Adrenal gland (tissue), 12 donors: ENCODE results near the gene CSF1R. TPM values are rescaled to one million over a fixed set of nuclear protein-coding genes. Genes with fewer than 3 reads are reported as not detected.

Source experiments
- DNase-seq, 7 donors: peaks; one replicate each; pipeline ENCODE4 v3.0.0-alpha.2; 2019 to 2020
- H3K27ac ChIP-seq, 5 donors: fragments of 200-600 bp; sonication (generic) in 4 of 5; 1 replicate in 3 of 5; 2 replicates in 2 of 5; pipeline versions ENCODE4 v1.5.1 to v1.8.0; 2016 to 2020; ENCODE audit warnings: mild to moderate bottlenecking in 1 of 5
- H3K27me3 ChIP-seq: fragments of 200-600 bp; 2 replicates; pipeline ENCODE4 v1.8.0; 2021
- H3K36me3 ChIP-seq, 2 donors: fragments of 200-600 bp; replicated peaks in 1 of 2; 1 replicate in 1 of 2; 2 replicates in 1 of 2; pipeline versions ENCODE4 v1.5.1 to v1.8.0; 2018 to 2022
- H3K4me1 ChIP-seq, 2 donors: fragments of 200-600 bp; replicated peaks in 1 of 2; 1 replicate in 1 of 2; 2 replicates in 1 of 2; pipeline versions ENCODE4 v1.5.1 to v1.8.0; 2018 to 2021
- H3K4me3 ChIP-seq, 4 donors: fragments of 200-600 bp; sonication (generic) in 3 of 4; one replicate each; pipeline ENCODE4 v1.5.1; 2016 to 2018
- H3K9me3 ChIP-seq, 3 donors: fragments of 200-600 bp; sonication (generic) in 1 of 3; replicated peaks in 1 of 3; 1 replicate in 2 of 3; 2 replicates in 1 of 3; pipeline versions ENCODE4 v1.5.1 to v1.8.0; 2016 to 2021
- POLR2A ChIP-seq, 2 donors: fragments of 450-650 bp; IDR thresholded peaks; one replicate each; pipeline ENCODE4 v1.6.1; 2017; ENCODE audit warnings: antibody characterized with exemption in 2 of 2, mild to moderate bottlenecking in 2 of 2, moderate library complexity in 1 of 2
- WGBS, 4 donors: extraction: QIAGEN DNeasy Blood & Tissue Kit in 2 of 4; methylation state at CpG; one replicate each; pipeline versions ENCODE4 v1.1.5 to v1.1.7; 2013 to 2017; 5-methylcytosine and 5-hydroxymethylcytosine counted together
- intact Hi-C, 2 donors: fragments of 100-400 bp; cut with DNase I; formaldehyde crosslinking; loops; one replicate each; pipeline versions ENCODE4 v1.14.1 to v1.15.0; 2022 to 2023
- polyA plus RNA-seq, 3 donors: library from polyadenylated mRNA; stranded (reverse); fragments of 200-250 nt in 2 of 3; fragments of 350-450 nt in 1 of 3; fragmentation: Illumina TruSeq in 1 of 3; extraction: RNeasy Lipid Tissue Mini Kit (QIAGEN cat#74804) in 1 of 3; gene quantifications; one replicate each; pipeline ENCODE4 v1.2.3, GENCODE V29; 2013 to 2014
- total RNA-seq, 9 donors: library from RNA; depleted of rRNA in 4 of 9; stranded (reverse); fragments of >200 nt in 4 of 9; fragments of 120-200 nt in 1 of 9; fragmentation: NEBNext Ultra II Directional in 1 of 9; extraction: Animal tissue kit (Norgen Biotek cat#: 25700) in 1 of 9; gene quantifications; one replicate each; pipeline versions ENCODE4 v1.1.0 to v1.2.4, GENCODE V29; 2013 to 2023
- TF ChIP-seq, protein P1 (sequence below), 6 experiments: fragments of 450-650 bp in 4 of 6; fragments of 200-600 bp in 2 of 6; sonication (generic) in 1 of 6; IDR thresholded peaks; 1 replicate in 5 of 6; 2 replicates in 1 of 6; pipeline versions ENCODE4 v1.5.1 to v1.8.0; 2016 to 2021; ENCODE audit warnings: antibody characterized with exemption in 6 of 6, mild to moderate bottlenecking in 2 of 6, moderate library complexity in 1 of 6
- donor health status: healthy with polysubstance abuse.
- donor health status: Bipolar disorder and iron deficiency.
- donor health status: DM: yes; HTN: yes; CAD: no.
- donor health status: DM: no; HTN: no; CAD: no.
- donor health status: DM: no; HTN: no; CAD: no.
- donor health status: DM: yes; HTN: yes; CAD: no.

Gene CSF1R
- total and polyA plus RNA-seq, 12 donors = 4.6 to 165 (median 72.4) TPM

DNA sequence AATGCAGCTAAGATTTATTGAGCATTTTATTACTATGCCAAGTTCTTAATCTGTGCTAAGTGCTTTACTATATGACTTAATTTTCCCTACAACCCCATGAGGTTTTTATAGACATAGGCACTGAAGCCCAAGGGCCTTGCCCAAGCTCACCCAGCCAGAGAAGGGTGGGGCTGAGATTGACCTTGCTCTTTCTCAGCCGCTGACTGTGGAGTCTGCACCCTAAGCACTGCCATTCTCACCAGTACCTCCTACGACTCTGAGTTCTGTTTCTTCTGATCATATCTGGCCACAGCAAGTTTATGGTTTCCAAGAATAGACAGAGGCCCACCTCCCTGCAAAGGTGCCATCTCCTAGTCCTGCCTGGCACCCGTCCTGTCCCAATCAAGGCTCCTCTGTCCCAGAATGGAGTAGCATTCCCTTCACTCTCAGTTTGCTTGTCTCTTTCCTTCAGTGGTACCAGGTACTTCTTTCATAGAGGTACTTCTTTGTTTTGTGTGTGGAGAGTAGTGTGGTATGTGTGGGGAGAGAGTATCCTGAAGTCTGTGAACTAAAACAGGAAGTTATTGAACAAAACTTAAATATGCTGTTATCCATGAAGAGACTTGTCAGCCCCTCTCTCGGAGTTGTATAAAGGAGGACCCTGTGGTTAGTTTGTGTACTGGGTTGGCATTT lies 42.6 kb downstream of the CSF1R start:
- Histone ChIP-seq H3K27ac (peak overlapping the region in 2 of 5 donors; percentile 7 to 8), H3K36me3 (peaks cover 0 to 94% of the 10 kb centered on the region in 2 donors), H3K4me3 (no peak overlapping the region), H3K9me3 (no peaks in the 10 kb centered on the region), H3K4me1 (peaks cover 13 to 30% of the 10 kb centered on the region in 2 donors), H3K27me3 (no peaks in the 10 kb centered on the region)
- peak in 2 of 7 donors; percentile 52 to 57 for DNase-seq
- 30 to 48% (median 39%) methylated on average over 4 of the region's 4 CpGs for WGBS, 4 donors
- intact Hi-C loops = no loop called here
- TF ChIP-seq POLR2A (IDR thresholded peaks at IDR 0.05) = no peak
- TF ChIP-seq, protein P1, sequence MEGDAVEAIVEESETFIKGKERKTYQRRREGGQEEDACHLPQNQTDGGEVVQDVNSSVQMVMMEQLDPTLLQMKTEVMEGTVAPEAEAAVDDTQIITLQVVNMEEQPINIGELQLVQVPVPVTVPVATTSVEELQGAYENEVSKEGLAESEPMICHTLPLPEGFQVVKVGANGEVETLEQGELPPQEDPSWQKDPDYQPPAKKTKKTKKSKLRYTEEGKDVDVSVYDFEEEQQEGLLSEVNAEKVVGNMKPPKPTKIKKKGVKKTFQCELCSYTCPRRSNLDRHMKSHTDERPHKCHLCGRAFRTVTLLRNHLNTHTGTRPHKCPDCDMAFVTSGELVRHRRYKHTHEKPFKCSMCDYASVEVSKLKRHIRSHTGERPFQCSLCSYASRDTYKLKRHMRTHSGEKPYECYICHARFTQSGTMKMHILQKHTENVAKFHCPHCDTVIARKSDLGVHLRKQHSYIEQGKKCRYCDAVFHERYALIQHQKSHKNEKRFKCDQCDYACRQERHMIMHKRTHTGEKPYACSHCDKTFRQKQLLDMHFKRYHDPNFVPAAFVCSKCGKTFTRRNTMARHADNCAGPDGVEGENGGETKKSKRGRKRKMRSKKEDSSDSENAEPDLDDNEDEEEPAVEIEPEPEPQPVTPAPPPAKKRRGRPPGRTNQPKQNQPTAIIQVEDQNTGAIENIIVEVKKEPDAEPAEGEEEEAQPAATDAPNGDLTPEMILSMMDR (IDR thresholded peaks at IDR 0.05) = no peak

GRCh38 chr5:150042459-150042858 lies 43.9 kb downstream of the CSF1R start:
- no peak for DNase-seq

DNA sequence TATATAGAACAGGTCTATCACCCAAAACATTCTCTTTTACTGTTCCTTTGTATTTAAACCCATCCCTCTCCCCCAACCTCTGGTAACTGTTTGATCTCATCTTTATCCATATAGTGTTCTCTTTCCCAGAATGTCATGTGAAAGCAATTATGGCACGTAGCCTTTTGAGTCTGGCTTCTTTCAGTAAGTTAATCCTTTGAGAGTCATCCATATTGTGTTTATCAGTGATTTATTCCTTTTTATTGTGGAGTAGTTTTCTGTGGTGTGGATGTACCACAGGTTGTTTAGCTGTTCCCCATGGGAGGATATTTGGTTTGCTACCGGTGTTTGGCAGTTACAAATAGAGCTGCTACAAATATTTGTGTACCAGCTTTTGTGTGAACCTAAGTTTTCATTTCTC lies 47.8 kb downstream of the CSF1R start:
- WGBS, 4 donors = 80 to 92% (median 84%) methylated on average over 2 of the region's 2 CpGs
- TF ChIP-seq, protein P1 (IDR thresholded peaks at IDR 0.05) = no peak
- no peak for TF ChIP-seq POLR2A (IDR thresholded peaks at IDR 0.05)
- Histone ChIP-seq H3K36me3 (peaks cover 0 to 89% of the 10 kb centered on the region in 2 donors), H3K4me1 (peaks cover 3 to 15% of the 10 kb centered on the region in 2 donors), H3K27ac (no peak overlapping the region), H3K9me3 (no peaks in the 10 kb centered on the region), H3K4me3 (no peak overlapping the region), H3K27me3 (no peaks in the 10 kb centered on the region)
- intact Hi-C loops = no loop called here
- DNase-seq = no peak

More at GRCh38 chr5:150042459-150042858, 43.9 kb downstream of the CSF1R start:
- no peaks in the 10 kb centered on the region for H3K27me3 ChIP-seq
- H3K27ac ChIP-seq = no peak overlapping the region
- H3K36me3 ChIP-seq = peaks cover 0 to 93% of the 10 kb centered on the region in 2 donors
- H3K4me3 ChIP-seq = no peak overlapping the region
- no peaks in the 10 kb centered on the region for H3K9me3 ChIP-seq
- TF ChIP-seq POLR2A (IDR thresholded peaks at IDR 0.05) = no peak
- TF ChIP-seq, protein P1 (IDR thresholded peaks at IDR 0.05) = no peak
- 91 to 93% (median 92%) methylated on average over 3 of the region's 3 CpGs for WGBS, 4 donors
- H3K4me1 ChIP-seq = peaks cover 13 to 22% of the 10 kb centered on the region in 2 donors
- intact Hi-C loops = no loop called here

DNA sequence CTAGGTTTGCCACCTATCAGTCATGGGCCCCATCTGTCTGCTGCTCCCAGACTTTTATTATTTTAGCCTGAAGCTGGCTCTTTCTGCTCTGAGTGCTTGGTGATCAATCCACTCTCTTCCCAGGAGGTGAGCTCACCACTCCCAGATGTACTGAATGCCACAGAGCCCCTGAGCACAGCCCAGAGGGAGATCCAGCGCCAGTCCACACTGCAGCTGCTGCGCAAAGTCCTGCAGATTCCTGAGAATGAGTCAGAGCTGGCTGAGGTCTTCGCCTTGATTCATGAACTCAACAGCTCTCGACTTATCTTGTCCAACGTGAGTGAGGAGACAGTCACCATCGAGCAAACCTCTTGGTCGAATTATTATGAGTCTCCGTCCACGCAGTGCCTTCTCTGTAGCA lies 49.8 kb downstream of the CSF1R start:
- 24 to 51% (median 46%) methylated on average over 7 to 9 of the region's 9 CpGs for WGBS, 4 donors
- intact Hi-C loops = no loop called here
- H3K27me3 ChIP-seq = no peaks in the 10 kb centered on the region
- H3K9me3 ChIP-seq = no peaks in the 10 kb centered on the region
- DNase-seq = peak; percentile 59 to 95 (median 90)
- peak in 1 of 2 donors; percentile 76 for TF ChIP-seq POLR2A (IDR thresholded peaks at IDR 0.05)
- TF ChIP-seq, protein P1 (IDR thresholded peaks at IDR 0.05) = no peak
- peak overlapping the region in 4 of 5 donors; percentile 43 to 71 (median 56) for H3K27ac ChIP-seq
- no peak overlapping the region for H3K4me3 ChIP-seq
- peaks cover 0 to 92% of the 10 kb centered on the region in 2 donors for H3K36me3 ChIP-seq
- peaks cover 0 to 12% of the 10 kb centered on the region in 2 donors for H3K4me1 ChIP-seq
